PC-9 (cell line): ENCODE results near the gene MSS51. TPM values are rescaled to one million over a fixed set of nuclear protein-coding genes. Genes with fewer than 3 reads are reported as not detected.

Experiments
- BruUV-seq: library from RNA; stranded (reverse); fragments of 400-500 nt; replicated peaks from 2 replicates; lab custom pipeline; 2021; lab: Mats Ljungman, UMichigan
- CTCF ChIA-PET: fragments of 300-600 bp; sonication (Branson Sonifier 250); formaldehyde crosslinking; loops from one replicate; lab custom pipeline; 2022; ENCODE audit warnings: antibody characterized with exemption; lab: Charles Lee
- POLR2A ChIA-PET: fragments of 300-600 bp; sonication (Branson Sonifier 250); formaldehyde crosslinking; loops from one replicate; lab custom pipeline; 2022; ENCODE audit warnings: antibody characterized with exemption; ENCODE audit not compliant: unreplicated experiment; lab: Charles Lee
- DNase-seq, 2 experiments: peaks; one replicate each; pipeline versions ENCODE4 v3.0.0 to v3.0.0-alpha.2; 2015 to 2022; ENCODE audit warnings: mixed read lengths in 1 of 2
- H2AFZ ChIP-seq: fragments of 200-600 bp; sonication (generic); 2 replicates; pipeline ENCODE4 v1.8.1; 2017; ENCODE audit warnings: antibody characterized with exemption
- H3F3A ChIP-seq: fragments of 200-600 bp; sonication (generic); 2 replicates; pipeline ENCODE4 v1.8.1; 2017; ENCODE audit warnings: antibody characterized with exemption, mild to moderate bottlenecking, low read depth; ENCODE audit not compliant: insufficient read depth
- H3K27ac ChIP-seq: fragments of 200-600 bp; sonication (generic); 2 replicates; pipeline ENCODE4 v1.6.1; 2016; ENCODE audit warnings: mixed run types
- H3K27me3 ChIP-seq: fragments of 200-600 bp; sonication (generic); 2 replicates; pipeline ENCODE4 v1.6.1; 2016; ENCODE audit warnings: low read depth, mixed run types; ENCODE audit not compliant: insufficient read depth
- H3K36me3 ChIP-seq: fragments of 200-600 bp; sonication (generic); 2 replicates; pipeline ENCODE4 v1.6.1; 2016; ENCODE audit warnings: low read depth, mixed run types
- H3K4me1 ChIP-seq: fragments of 200-600 bp; sonication (generic); replicated peaks from 2 replicates; pipeline ENCODE4 v1.6.1; 2016; ENCODE audit warnings: mixed run types; ENCODE audit not compliant: insufficient read depth
- H3K4me2 ChIP-seq: fragments of 200-600 bp; sonication (generic); 2 replicates; pipeline ENCODE4 v1.6.1; 2017; ENCODE audit warnings: mixed run types
- H3K4me3 ChIP-seq: fragments of 200-600 bp; sonication (generic); 2 replicates; pipeline ENCODE4 v1.6.1; 2016; ENCODE audit warnings: mixed run types
- H3K79me2 ChIP-seq: fragments of 200-600 bp; sonication (generic); 2 replicates; pipeline ENCODE4 v1.6.1; 2017; ENCODE audit warnings: low read depth, mixed run types
- H3K9me2 ChIP-seq: fragments of 200-600 bp; sonication (generic); 2 replicates; pipeline ENCODE4 v1.8.1; 2017; ENCODE audit warnings: mild to moderate bottlenecking; ENCODE audit not compliant: insufficient read depth
- H3K9me3 ChIP-seq: fragments of 200-600 bp; sonication (generic); 2 replicates; pipeline ENCODE4 v1.8.1; 2016; ENCODE audit warnings: low read depth; ENCODE audit not compliant: insufficient read depth
- H4K20me1 ChIP-seq: fragments of 200-600 bp; sonication (generic); 2 replicates; pipeline ENCODE4 v1.8.1; 2017; ENCODE audit not compliant: insufficient read depth
- CTCF ChIP-seq: fragments of 200-600 bp; sonication (generic); conservative IDR thresholded peaks from 2 replicates; pipeline ENCODE4 v1.6.1; 2017; ENCODE audit warnings: mixed run types, antibody characterized with exemption, mild to moderate bottlenecking, moderate library complexity
- EZH2 ChIP-seq: fragments of 200-600 bp; sonication (generic); IDR thresholded peaks from 2 replicates; pipeline ENCODE4 v1.8.0; 2017; ENCODE audit warnings: antibody characterized with exemption, low read depth
- intact Hi-C: fragments of 100-400 bp; cut with micrococcal nuclease; formaldehyde crosslinking; loops from one replicate; pipeline ENCODE4 v1.10.0; 2022; ENCODE audit not compliant: unreplicated experiment
- total RNA-seq: library from RNA; stranded (reverse); gene quantifications from 2 replicates; pipeline ENCODE4 v1.2.3, GENCODE V29; 2021

MSS51 gene
- total RNA-seq, 1 experiment from 2014 or later, result 2.4 TPM

- intact Hi-C loops, result no loop called here
- ChIA-PET POLR2A (no interaction called here), CTCF (no interaction called here)
- Histone ChIP-seq H3K4me2 (no peak overlapping the region), H3K79me2 (no peaks in the 10 kb centered on the region), H3F3A (peaks cover 20% of the 10 kb centered on the region), H3K4me1 (no peaks in the 10 kb centered on the region), H4K20me1 (no peaks in the 10 kb centered on the region), H3K36me3 (peaks cover 42% of the 10 kb centered on the region), H3K4me3 (no peak overlapping the region), H2AFZ (no peak overlapping the region), H3K9me2 (no peaks in the 10 kb centered on the region), H3K27me3 (no peaks in the 10 kb centered on the region), H3K9me3 (no peaks in the 10 kb centered on the region), H3K27ac (no peak overlapping the region)
- TF ChIP-seq CTCF (no peak), EZH2 (no peak)
- no peak for DNase-seq
- BruUV-seq, result no TSS peak
Measured at GRCh38 chr10:73376679-73377078, 56.7 kb downstream of the MSS51 start.

Other genes with a start within 250 kb of the MSS51 start
- gene DNAJC9, start 186.3 kb downstream of the MSS51 start, total RNA-seq, result 44.8 and 45.6 TPM in 2 replicates
- 148 and 175 TPM in 2 replicates for gene MRPS16, start 180.9 kb downstream of the MSS51 start, total RNA-seq
- gene CFAP70, start 74.7 kb downstream of the MSS51 start, total RNA-seq, result 3.1 and 4.1 TPM in 2 replicates
- gene ANXA7, start 19.5 kb downstream of the MSS51 start, total RNA-seq, result 149 and 154 TPM in 2 replicates
- 28.8 and 34.0 TPM in 2 replicates for gene PPP3CB, start 62.5 kb upstream of the MSS51 start, total RNA-seq
- 38.3 and 52.4 TPM in 2 replicates for gene USP54, start 157.8 kb upstream of the MSS51 start, total RNA-seq
- 0.22 and 0.75 TPM in 2 replicates for gene MYOZ1, start 207.9 kb upstream of the MSS51 start, total RNA-seq
- gene SYNPO2L, start 222.5 kb upstream of the MSS51 start, total RNA-seq, result 0.76 and 1.2 TPM in 2 replicates